ENCODE results near the gene TEDC2. TPM values are rescaled to one million over a fixed set of nuclear protein-coding genes. Genes with fewer than 3 reads are reported as not detected.
A peak's percentile ranks its signal among the peaks of the same experiment; 100 is the strongest.

TEDC2 gene
- total RNA-seq, 4 donors from 2014 or later: 1.4 to 13.2 (median 3.7) TPM

GRCh38 chr16:2462031-2462866 lies 2.3 kb downstream of the TEDC2 start:
- Histone ChIP-seq H3K4me3 (no peak overlapping the region), H3K27ac (no peak overlapping the region), H3K9me3 (no peaks in the 10 kb centered on the region), H3K27me3 (no peaks in the 10 kb centered on the region), H3K36me3 (no peaks in the 10 kb centered on the region), H3K4me1 (peaks cover 0 to 17% (median 6%) of the 10 kb centered on the region in 4 donors)
- no peak for DNase-seq
- no peak for TF ChIP-seq POLR2A (IDR thresholded peaks at IDR 0.05)
- TF ChIP-seq CTCF (IDR thresholded peaks at IDR 0.05): no peak

- H3K9me3 ChIP-seq: no peaks in the 10 kb centered on the region
- no peak for DNase-seq
- H3K4me1 ChIP-seq: peaks cover 0 to 30% (median 21%) of the 10 kb centered on the region in 4 donors
- H3K27ac ChIP-seq: no peak overlapping the region
- no peak overlapping the region for H3K4me3 ChIP-seq
- peaks cover 0 to 13% of the 10 kb centered on the region in 2 donors for H3K27me3 ChIP-seq
- TF ChIP-seq CTCF (IDR thresholded peaks at IDR 0.05): no peak
- no peak for TF ChIP-seq POLR2A (IDR thresholded peaks at IDR 0.05)
- H3K36me3 ChIP-seq: no peaks in the 10 kb centered on the region
These were observed 4.4 kb downstream of the TEDC2 start for GRCh38 chr16:2464333-2464732.

GRCh38 chr16:2465653-2466415 lies 5.9 kb downstream of the TEDC2 start:
- no peak for DNase-seq
- no peaks in the 10 kb centered on the region for H3K9me3 ChIP-seq
- no peak overlapping the region for H3K27ac ChIP-seq
- TF ChIP-seq POLR2A (IDR thresholded peaks at IDR 0.05): no peak
- TF ChIP-seq CTCF (IDR thresholded peaks at IDR 0.05): no peak
- no peaks in the 10 kb centered on the region for H3K36me3 ChIP-seq
- peaks cover 0 to 20% of the 10 kb centered on the region in 2 donors for H3K27me3 ChIP-seq
- no peak overlapping the region for H3K4me3 ChIP-seq
- H3K4me1 ChIP-seq: peaks cover 0 to 25% (median 17%) of the 10 kb centered on the region in 4 donors

GRCh38 chr16:2466667-2467527 lies 7.0 kb downstream of the TEDC2 start:
- peaks cover 0 to 36% (median 27%) of the 10 kb centered on the region in 4 donors for H3K4me1 ChIP-seq
- TF ChIP-seq CTCF (IDR thresholded peaks at IDR 0.05) (no peak), POLR2A (IDR thresholded peaks at IDR 0.05) (no peak)
- peak overlapping the region in 1 of 4 donors; percentile 58 for H3K27ac ChIP-seq
- H3K9me3 ChIP-seq: no peaks in the 10 kb centered on the region
- H3K36me3 ChIP-seq: no peaks in the 10 kb centered on the region
- peaks cover 0 to 30% of the 10 kb centered on the region in 2 donors for H3K27me3 ChIP-seq
- H3K4me3 ChIP-seq: peak overlapping the region in 2 of 4 donors; percentile 54 to 56
- DNase-seq: no peak
